DND-41 (cell line): Measurements from ENCODE around the gene MCUR1.
A peak's percentile ranks its signal among the peaks of the same experiment; 100 is the strongest.

Experiments
- ATAC-seq: fragments of 200-7000 bp; cut with Tn5 transposase; 3 replicates; pipeline ENCODE4 v1.9.1; 2021; ENCODE audit warnings: low read depth; ENCODE audit not compliant: insufficient read depth
- DNase-seq: peaks from one replicate; pipeline ENCODE4 v3.0.0-alpha.2; 2020
- H2AFZ ChIP-seq: 2 replicates; pipeline ENCODE4 v1.6.0; 2012; ENCODE audit warnings: low read depth, low read length
- H3K27ac ChIP-seq: 2 replicates; pipeline ENCODE4 v1.5.1; 2012; ENCODE audit warnings: low read length, inconsistent platforms
- H3K27me3 ChIP-seq: fragments of 200-600 bp; sonication (generic); 2 replicates; pipeline ENCODE4 v1.6.0; 2012; ENCODE audit warnings: low read length, mild to moderate bottlenecking, inconsistent platforms; ENCODE audit not compliant: insufficient read depth, poor library complexity
- H3K36me3 ChIP-seq: 2 replicates; pipeline ENCODE4 v1.5.1; 2012; ENCODE audit warnings: low read length, inconsistent platforms; ENCODE audit not compliant: insufficient read depth
- H3K4me1 ChIP-seq: 2 replicates; pipeline ENCODE4 v1.5.1; 2012; ENCODE audit warnings: mild to moderate bottlenecking, low read length; ENCODE audit not compliant: insufficient read depth
- H3K4me2 ChIP-seq: 2 replicates; pipeline ENCODE4 v1.6.0; 2012; ENCODE audit warnings: mild to moderate bottlenecking, moderate library complexity, low read length, inconsistent platforms; ENCODE audit not compliant: insufficient read depth
- H3K4me3 ChIP-seq, 2 experiments: fragments of 200-600 bp in 1 of 2; shearing (Covaris generic) in 1 of 2; 2 replicates each; pipeline ENCODE4 v1.5.1; 2012 to 2016; ENCODE audit warnings: inconsistent platforms in 2 of 2, low read length in 2 of 2, mild to moderate bottlenecking in 2 of 2, low read depth in 1 of 2, moderate library complexity in 1 of 2
- H3K79me2 ChIP-seq: 2 replicates; pipeline ENCODE4 v1.6.0; 2012; ENCODE audit warnings: low read length, inconsistent platforms; ENCODE audit not compliant: insufficient read depth
- H3K9ac ChIP-seq: 2 replicates; pipeline ENCODE4 v1.6.0; 2012; ENCODE audit warnings: low read depth, mild to moderate bottlenecking, inconsistent platforms, low read length, moderate library complexity
- H3K9me3 ChIP-seq: 2 replicates; pipeline ENCODE4 v1.5.1; 2012; ENCODE audit warnings: low read length, moderate library complexity, mild to moderate bottlenecking, inconsistent platforms; ENCODE audit not compliant: insufficient read depth, severe bottlenecking
- H4K20me1 ChIP-seq: 2 replicates; pipeline ENCODE4 v1.6.0; 2012; ENCODE audit warnings: low read length; ENCODE audit not compliant: insufficient read depth
- CTCF ChIP-seq: IDR thresholded peaks from 2 replicates; pipeline ENCODE4 v1.5.1; 2012; ENCODE audit warnings: borderline replicate concordance, low read length, moderate library complexity, mild to moderate bottlenecking; ENCODE audit not compliant: poor library complexity, severe bottlenecking; ENCODE audit errors: extremely low read depth
- EZH2 ChIP-seq: IDR thresholded peaks from 3 replicates; pipeline ENCODE4 v1.6.1; 2012; ENCODE audit warnings: borderline replicate concordance, low read depth, mild to moderate bottlenecking, moderate library complexity, low read length, inconsistent platforms; ENCODE audit not compliant: severe bottlenecking

Gene MCUR1

DNA sequence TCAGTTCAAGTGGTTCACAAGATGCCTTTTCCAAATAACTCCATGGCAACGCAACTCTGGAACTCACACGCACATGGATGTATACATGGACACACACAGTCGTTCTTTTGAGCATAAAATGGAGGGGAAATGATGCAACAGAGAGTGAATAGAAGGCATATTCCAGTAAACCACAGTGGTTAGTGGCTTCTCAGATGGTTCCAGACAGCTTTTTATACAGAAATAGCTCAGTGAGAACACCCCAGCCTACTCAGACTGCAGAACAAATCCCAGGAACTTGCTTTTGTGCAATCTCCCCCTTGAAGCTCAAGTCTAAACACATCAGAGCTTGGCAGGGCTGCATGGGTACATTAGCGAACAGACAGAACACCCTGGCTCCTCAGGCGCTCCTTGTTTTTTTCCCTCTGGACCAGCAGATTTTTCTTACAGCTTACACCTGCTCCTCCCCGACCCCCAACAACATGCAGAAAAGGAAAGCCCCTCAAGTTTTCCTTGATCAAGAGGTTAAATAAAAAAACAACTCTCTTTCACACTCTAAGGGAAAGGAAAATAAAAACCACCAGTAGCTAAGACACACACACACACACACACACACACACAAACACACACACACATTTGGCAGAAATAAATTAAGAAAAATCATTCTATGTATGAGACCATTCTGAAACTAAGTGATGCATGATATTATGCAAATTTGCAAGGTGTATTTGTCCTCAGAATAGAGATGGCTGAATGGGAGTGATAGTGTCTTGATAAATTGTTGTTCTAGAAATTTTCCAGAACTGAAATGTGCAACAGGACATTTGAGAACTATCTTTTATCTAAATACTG lies 51.5 kb downstream of the MCUR1 start:
- H3K27ac ChIP-seq, result peak overlapping the region; percentile 95

GRCh38 chr6:13761361-13762036 lies 52.9 kb downstream of the MCUR1 start:
- no peak overlapping the region for H3K4me3 ChIP-seq
- peaks cover 43% of the 10 kb centered on the region for H3K4me1 ChIP-seq
- no peaks in the 10 kb centered on the region for H3K36me3 ChIP-seq
- no peaks in the 10 kb centered on the region for H3K79me2 ChIP-seq
- H2AFZ ChIP-seq, result peak overlapping the region; percentile 45; the same call in 1 of the 2 replicates
- ATAC-seq, result no peak
- peak overlapping the region; percentile 60; the same call in 1 of the 2 replicates for H3K9ac ChIP-seq
- DNase-seq, result no peak
- H3K4me2 ChIP-seq, result 0 out of 2 replicates have a peak overlapping the region, but pooled peaks have one; percentile 69
- H3K9me3 ChIP-seq, result no peaks in the 10 kb centered on the region
- peak overlapping the region; percentile 95 for H3K27ac ChIP-seq
- H3K27me3 ChIP-seq, result no peaks in the 10 kb centered on the region
- H4K20me1 ChIP-seq, result no peaks in the 10 kb centered on the region
- no peak for TF ChIP-seq EZH2
- TF ChIP-seq CTCF, result no peak

More for the DNA sequence above, 51.5 kb downstream of the MCUR1 start:
- peak; percentile 84 for DNase-seq
- TF ChIP-seq EZH2, result no peak
- TF ChIP-seq CTCF, result no peak
- Histone ChIP-seq H3K4me1 (peaks cover 55% of the 10 kb centered on the region), H2AFZ (peak overlapping the region; percentile 71), H3K9me3 (no peaks in the 10 kb centered on the region), H3K79me2 (no peaks in the 10 kb centered on the region), H3K9ac (peak overlapping the region; percentile 60), H3K36me3 (no peaks in the 10 kb centered on the region), H3K4me3 (peak overlapping the region; percentile 7 to 49; a peak in 3 of 4 replicates), H3K4me2 (peak overlapping the region; percentile 69), H3K27me3 (no peaks in the 10 kb centered on the region), H4K20me1 (no peaks in the 10 kb centered on the region)
- peak; percentile 93 for ATAC-seq

GRCh38 chr6:13760307-13761304 lies 53.8 kb downstream of the MCUR1 start:
- Histone ChIP-seq H3K4me2 (no peak overlapping the region), H3K36me3 (no peaks in the 10 kb centered on the region), H3K27ac (no peak overlapping the region; the same call in 1 of the 2 replicates), H3K27me3 (no peaks in the 10 kb centered on the region), H3K4me3 (no peak overlapping the region), H3K79me2 (no peaks in the 10 kb centered on the region), H3K9ac (no peak overlapping the region), H3K4me1 (peaks cover 34% of the 10 kb centered on the region), H4K20me1 (no peaks in the 10 kb centered on the region), H3K9me3 (no peaks in the 10 kb centered on the region), H2AFZ (no peak overlapping the region)
- no peak for TF ChIP-seq CTCF
- no peak for TF ChIP-seq EZH2
- ATAC-seq, result no peak
- DNase-seq, result no peak
